Urinary bladder (tissue), 4 donors: Measurements from ENCODE around the gene DGKQ. TPM values are rescaled to one million over a fixed set of nuclear protein-coding genes. Genes with fewer than 3 reads are reported as not detected.

Source experiments
- DNase-seq: peaks from one replicate; pipeline ENCODE4 v3.0.0-alpha.2; 2015; ENCODE audit errors: extremely low spot score
- H3K27ac ChIP-seq: one replicate; pipeline ENCODE4 v1.5.1; 2013; ENCODE audit warnings: low read depth, mild to moderate bottlenecking, moderate library complexity
- H3K36me3 ChIP-seq: one replicate; pipeline ENCODE4 v1.6.1; 2013; ENCODE audit warnings: mild to moderate bottlenecking, moderate library complexity; ENCODE audit not compliant: insufficient read depth
- H3K4me1 ChIP-seq: one replicate; pipeline ENCODE4 v1.6.1; 2013; ENCODE audit warnings: mild to moderate bottlenecking, moderate library complexity; ENCODE audit not compliant: insufficient read depth
- H3K4me3 ChIP-seq: one replicate; pipeline ENCODE4 v1.5.1; 2013; ENCODE audit warnings: low read depth, low read length
- WGBS: extraction: QIAGEN DNeasy Blood & Tissue Kit; methylation state at CpG from one replicate; pipeline ENCODE4 v1.1.7; 2013; 5-methylcytosine and 5-hydroxymethylcytosine counted together
- polyA plus RNA-seq: library from polyadenylated mRNA; stranded (reverse); fragments of 200-250 nt; gene quantifications from one replicate; pipeline ENCODE4 v1.2.3, GENCODE V29; 2013
- total RNA-seq: library from RNA; depleted of rRNA; stranded (reverse); fragments of >200 nt; gene quantifications from one replicate; pipeline ENCODE4 v1.2.3, GENCODE V29; 2014
- donor health status: healthy with polysubstance abuse.
- donor health status: healthy.

Gene DGKQ
- total RNA-seq (5.0 TPM), polyA plus RNA-seq (10.0 TPM)

GRCh38 chr4:973431-974397 lies at the start of gene DGKQ:
TSS of gene DGKQ (minus strand) at chr4:973569. CDS start at chr4:973482, 87 bp downstream.
- Histone ChIP-seq H3K36me3 (no peaks in the 10 kb centered on the region), H3K27ac (no peak within 1 kb of the TSS), H3K4me1 (peaks cover 5% of the 10 kb centered on the region), H3K4me3 (peak within 1 kb of the TSS; percentile 94)
- WGBS: 21% methylated on average over 123 of the region's 123 CpGs
- DNase-seq: peak; percentile 43

- WGBS: 91% methylated on average over 19 of the region's 19 CpGs
- no peak for DNase-seq
- H3K27ac ChIP-seq: no peak overlapping the region
- H3K36me3 ChIP-seq: peaks cover 4% of the 10 kb centered on the region
- H3K4me1 ChIP-seq: no peaks in the 10 kb centered on the region
- H3K4me3 ChIP-seq: no peak overlapping the region
These were observed 49.3 kb upstream of the DGKQ start for GRCh38 chr4:1022739-1023066.

- Histone ChIP-seq H3K4me1 (no peaks in the 10 kb centered on the region), H3K4me3 (no peak overlapping the region), H3K27ac (no peak overlapping the region), H3K36me3 (peaks cover 4% of the 10 kb centered on the region)
- DNase-seq: no peak
- 95% methylated on average over 46 of the region's 46 CpGs for WGBS
These were observed 48.8 kb upstream of the DGKQ start for GRCh38 chr4:1022051-1022738.

- WGBS: 94% methylated on average over 19 of the region's 19 CpGs
These were observed 48.1 kb upstream of the DGKQ start for GRCh38 chr4:1021386-1022050.

GRCh38 chr4:1019729-1020470 lies 46.5 kb upstream of the DGKQ start:
- no peak overlapping the region for H3K27ac ChIP-seq
- WGBS: 77% methylated on average over 23 of the region's 23 CpGs
- DNase-seq: no peak
- no peak overlapping the region for H3K4me3 ChIP-seq
- no peaks in the 10 kb centered on the region for H3K4me1 ChIP-seq
- H3K36me3 ChIP-seq: peaks cover 4% of the 10 kb centered on the region

More at GRCh38 chr4:1021386-1022050, 48.1 kb upstream of the DGKQ start:
- Histone ChIP-seq H3K4me1 (no peaks in the 10 kb centered on the region), H3K4me3 (no peak overlapping the region), H3K36me3 (peaks cover 4% of the 10 kb centered on the region), H3K27ac (no peak overlapping the region)
- DNase-seq: no peak

- no peak for DNase-seq
- no peak overlapping the region for H3K27ac ChIP-seq
- no peak overlapping the region for H3K4me3 ChIP-seq
- no peaks in the 10 kb centered on the region for H3K4me1 ChIP-seq
- H3K36me3 ChIP-seq: peaks cover 1% of the 10 kb centered on the region
- 74% methylated on average over 9 of the region's 9 CpGs for WGBS
These were observed 46.0 kb upstream of the DGKQ start for GRCh38 chr4:1019320-1019719.

- no peaks in the 10 kb centered on the region for H3K4me1 ChIP-seq
- H3K4me3 ChIP-seq: no peak overlapping the region
- WGBS: 77% methylated on average over 29 of the region's 29 CpGs
- DNase-seq: no peak
- H3K27ac ChIP-seq: no peak overlapping the region
- H3K36me3 ChIP-seq: no peaks in the 10 kb centered on the region
These were observed 45.0 kb upstream of the DGKQ start for GRCh38 chr4:1018147-1019020.

- no peaks in the 10 kb centered on the region for H3K36me3 ChIP-seq
- H3K27ac ChIP-seq: no peak overlapping the region
- DNase-seq: no peak
- H3K4me3 ChIP-seq: no peak overlapping the region
- WGBS: 80% methylated on average over 15 of the region's 15 CpGs
- H3K4me1 ChIP-seq: no peaks in the 10 kb centered on the region
These were observed 44.3 kb upstream of the DGKQ start for GRCh38 chr4:1017706-1018105.

GRCh38 chr4:1017211-1017610 lies 43.8 kb upstream of the DGKQ start:
- no peak for DNase-seq
- H3K4me3 ChIP-seq: no peak overlapping the region
- no peaks in the 10 kb centered on the region for H3K4me1 ChIP-seq
- H3K27ac ChIP-seq: no peak overlapping the region
- WGBS: 82% methylated on average over 15 of the region's 16 CpGs
- H3K36me3 ChIP-seq: no peaks in the 10 kb centered on the region

- H3K27ac ChIP-seq: no peak overlapping the region
- H3K36me3 ChIP-seq: no peaks in the 10 kb centered on the region
- H3K4me1 ChIP-seq: peaks cover 1% of the 10 kb centered on the region
- WGBS: 94% methylated on average over 10 of the region's 10 CpGs
- H3K4me3 ChIP-seq: no peak overlapping the region
- DNase-seq: no peak
These were observed 42.4 kb upstream of the DGKQ start for GRCh38 chr4:1015746-1016145.

GRCh38 chr4:1015179-1015578 lies 41.8 kb upstream of the DGKQ start:
- Histone ChIP-seq H3K4me1 (peaks cover 1% of the 10 kb centered on the region), H3K36me3 (no peaks in the 10 kb centered on the region), H3K27ac (no peak overlapping the region), H3K4me3 (no peak overlapping the region)
- no peak for DNase-seq
- 89% methylated on average over 8 of the region's 8 CpGs for WGBS

GRCh38 chr4:1014291-1015167 lies 41.2 kb upstream of the DGKQ start:
- DNase-seq: no peak
- Histone ChIP-seq H3K4me3 (no peak overlapping the region), H3K4me1 (peaks cover 1% of the 10 kb centered on the region), H3K36me3 (no peaks in the 10 kb centered on the region), H3K27ac (no peak overlapping the region)
- WGBS: 86% methylated on average over 36 of the region's 36 CpGs
